Fibroblast of skin of left biceps (primary cell): ENCODE data around the gene ROBO3.

Experiments
- DNase-seq, 2 experiments: peaks; one replicate each; pipeline ENCODE4 v3.0.0-alpha.2; 2013; ENCODE audit warnings: low read depth in 2 of 2

Gene ROBO3

GRCh38 chr11:124875943-124876817, 10.9 kb downstream of the ROBO3 start:
- DNase-seq = peak; percentile 87 to 91

GRCh38 chr11:124876818-124877630, 11.8 kb downstream of the ROBO3 start:
- no peak for DNase-seq

GRCh38 chr11:124877631-124877909, 12.3 kb downstream of the ROBO3 start:
- DNase-seq = no peak

- no peak for DNase-seq
Measured at GRCh38 chr11:124877910-124878758, 12.9 kb downstream of the ROBO3 start.

- DNase-seq = no peak
Measured at GRCh38 chr11:124878759-124879492, 13.7 kb downstream of the ROBO3 start.

- DNase-seq = no peak
Measured at GRCh38 chr11:124879493-124880289, 14.5 kb downstream of the ROBO3 start.

- DNase-seq = no peak
Measured at GRCh38 chr11:124880290-124880611, 15.0 kb downstream of the ROBO3 start.

- DNase-seq = no peak
Measured at GRCh38 chr11:124880958-124881357, 15.7 kb downstream of the ROBO3 start.

- DNase-seq = no peak
Measured at GRCh38 chr11:124882339-124883071, 17.3 kb downstream of the ROBO3 start.

GRCh38 chr11:124884340-124884739, 19.1 kb downstream of the ROBO3 start:
- DNase-seq = no peak

GRCh38 chr11:124884869-124885479, 19.7 kb downstream of the ROBO3 start:
- DNase-seq = no peak

- no peak for DNase-seq
Measured at GRCh38 chr11:124886476-124886875, 21.2 kb downstream of the ROBO3 start.

- no peak for DNase-seq
Measured at GRCh38 chr11:124886978-124887666, 21.9 kb downstream of the ROBO3 start.

GRCh38 chr11:124887667-124888013, 22.4 kb downstream of the ROBO3 start:
- no peak for DNase-seq

GRCh38 chr11:124889191-124890091, 24.2 kb downstream of the ROBO3 start:
- no peak for DNase-seq

- no peak for DNase-seq
Measured at GRCh38 chr11:124890151-124890550, 24.9 kb downstream of the ROBO3 start.

- no peak for DNase-seq
Measured at GRCh38 chr11:124890683-124891372, 25.6 kb downstream of the ROBO3 start.
